OCI-LY1 (cell line): Measurements from ENCODE around the gene OGG1.

Experiments
- EZH2 ChIP-seq: fragments of 200-600 bp; sonication (generic), shearing (Covaris generic); IDR thresholded peaks from 2 replicates; pipeline ENCODE4 v1.8.0; 2017; ENCODE audit warnings: borderline replicate concordance, mixed run types, mild to moderate bottlenecking, antibody characterized with exemption, low read length, moderate library complexity, mixed read lengths
- TF ChIP-seq, protein P1 (sequence below): fragments of 200-600 bp; sonication (generic), shearing (Covaris generic); IDR thresholded peaks from 2 replicates; pipeline ENCODE4 v1.5.1; 2017; ENCODE audit warnings: mild to moderate bottlenecking, antibody characterized with exemption, low read length, moderate library complexity, mixed read lengths

DNA sequence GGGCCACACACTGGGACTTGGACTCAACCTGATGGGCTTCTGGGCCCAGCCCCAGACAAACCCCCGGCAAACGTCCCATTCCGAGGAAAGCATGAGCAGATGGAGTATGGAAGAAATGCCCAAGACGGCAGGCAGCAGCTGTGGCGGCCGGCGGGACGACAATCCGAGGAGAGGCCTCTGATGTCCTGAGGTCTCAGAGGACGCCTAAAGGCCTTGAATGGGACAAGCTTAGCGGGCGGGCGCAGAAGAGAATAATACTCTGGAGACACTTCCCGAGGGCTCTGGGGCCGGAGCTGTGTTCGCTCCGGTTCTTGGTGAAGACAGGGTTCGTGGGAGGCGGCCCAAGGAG lies 482 bp upstream of the OGG1 start:
- TF ChIP-seq EZH2, result no peak
- TF ChIP-seq, protein P1, sequence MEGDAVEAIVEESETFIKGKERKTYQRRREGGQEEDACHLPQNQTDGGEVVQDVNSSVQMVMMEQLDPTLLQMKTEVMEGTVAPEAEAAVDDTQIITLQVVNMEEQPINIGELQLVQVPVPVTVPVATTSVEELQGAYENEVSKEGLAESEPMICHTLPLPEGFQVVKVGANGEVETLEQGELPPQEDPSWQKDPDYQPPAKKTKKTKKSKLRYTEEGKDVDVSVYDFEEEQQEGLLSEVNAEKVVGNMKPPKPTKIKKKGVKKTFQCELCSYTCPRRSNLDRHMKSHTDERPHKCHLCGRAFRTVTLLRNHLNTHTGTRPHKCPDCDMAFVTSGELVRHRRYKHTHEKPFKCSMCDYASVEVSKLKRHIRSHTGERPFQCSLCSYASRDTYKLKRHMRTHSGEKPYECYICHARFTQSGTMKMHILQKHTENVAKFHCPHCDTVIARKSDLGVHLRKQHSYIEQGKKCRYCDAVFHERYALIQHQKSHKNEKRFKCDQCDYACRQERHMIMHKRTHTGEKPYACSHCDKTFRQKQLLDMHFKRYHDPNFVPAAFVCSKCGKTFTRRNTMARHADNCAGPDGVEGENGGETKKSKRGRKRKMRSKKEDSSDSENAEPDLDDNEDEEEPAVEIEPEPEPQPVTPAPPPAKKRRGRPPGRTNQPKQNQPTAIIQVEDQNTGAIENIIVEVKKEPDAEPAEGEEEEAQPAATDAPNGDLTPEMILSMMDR, result no peak
